Skeletal muscle tissue (tissue), 4 donors: Measurements from ENCODE around the gene KLHL7. TPM values are rescaled to one million over a fixed set of nuclear protein-coding genes. Genes with fewer than 3 reads are reported as not detected.
A peak's percentile ranks its signal among the peaks of the same experiment; 100 is the strongest.
"Not testable (repeated sequence)": the region's sequence is repeated elsewhere in the genome, so short reads cannot be mapped to it uniquely, and the experiment has no call there.

Experiments
- H3K27ac ChIP-seq: one replicate; pipeline ENCODE4 v1.7.0; 2013; ENCODE audit warnings: mild to moderate bottlenecking, low read depth, low read length, inconsistent platforms
- H3K27me3 ChIP-seq, 3 donors: one replicate each; pipeline ENCODE4 v1.7.0; 2013; ENCODE audit warnings: low read length in 3 of 3; ENCODE audit not compliant: control insufficient read depth in 3 of 3, insufficient read depth in 3 of 3
- H3K36me3 ChIP-seq, 3 donors: one replicate each; pipeline ENCODE4 v1.7.0; 2013; ENCODE audit warnings: low read length in 3 of 3; ENCODE audit not compliant: control insufficient read depth in 3 of 3, insufficient read depth in 3 of 3
- H3K4me1 ChIP-seq, 3 donors: one replicate each; pipeline ENCODE4 v1.7.0; 2013; ENCODE audit warnings: low read length in 3 of 3, mild to moderate bottlenecking in 3 of 3; ENCODE audit not compliant: control insufficient read depth in 3 of 3, insufficient read depth in 3 of 3
- H3K4me3 ChIP-seq, 3 donors: one replicate each; pipeline ENCODE4 v1.7.0; 2013; ENCODE audit warnings: low read length in 3 of 3
- H3K9ac ChIP-seq, 3 donors: one replicate each; pipeline ENCODE4 v1.7.0; 2013; ENCODE audit warnings: low read length in 3 of 3, mild to moderate bottlenecking in 3 of 3, moderate library complexity in 2 of 3, low read depth in 1 of 3
- H3K9me3 ChIP-seq, 3 donors: one replicate each; pipeline ENCODE4 v1.7.0; 2013; ENCODE audit warnings: low read length in 3 of 3; ENCODE audit not compliant: control insufficient read depth in 3 of 3
- total RNA-seq: library from RNA; depleted of rRNA; stranded (reverse); fragments of >200 nt; gene quantifications from one replicate; pipeline ENCODE4 v1.2.3, GENCODE V29; 2014
- donor health status: Osteomylitis.

Gene KLHL7
- total RNA-seq, 1 donor from 2014 or later = 17.7 TPM

DNA sequence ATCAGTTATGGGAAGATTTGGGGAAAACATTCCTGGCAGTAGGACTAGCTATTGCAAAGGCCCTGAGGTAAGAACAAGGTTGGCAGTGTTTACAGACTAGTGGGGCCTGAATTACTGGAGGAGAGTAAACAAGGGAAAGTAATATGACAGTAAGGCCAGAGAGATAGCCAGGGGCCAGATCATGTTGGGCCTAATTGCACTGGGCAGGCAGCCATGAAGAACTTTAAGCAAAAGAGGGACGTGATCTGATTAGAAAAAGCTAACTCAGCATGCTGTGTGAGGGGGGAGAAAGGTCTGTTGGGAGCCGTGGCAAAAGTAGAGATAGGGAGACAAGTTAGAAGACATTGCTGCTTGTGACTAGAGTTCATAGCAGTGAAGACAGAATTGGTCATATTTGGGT lies 85.4 kb downstream of the KLHL7 start:
- H3K27ac ChIP-seq = no peak overlapping the region
- no peak overlapping the region for H3K9ac ChIP-seq
- no peaks in the 10 kb centered on the region for H3K27me3 ChIP-seq
- no peak overlapping the region for H3K4me3 ChIP-seq
- no peaks in the 10 kb centered on the region for H3K9me3 ChIP-seq
- H3K36me3 ChIP-seq = peaks cover 6 to 34% (median 26%) of the 10 kb centered on the region in 3 donors
- H3K4me1 ChIP-seq = no peaks in the 10 kb centered on the region

DNA sequence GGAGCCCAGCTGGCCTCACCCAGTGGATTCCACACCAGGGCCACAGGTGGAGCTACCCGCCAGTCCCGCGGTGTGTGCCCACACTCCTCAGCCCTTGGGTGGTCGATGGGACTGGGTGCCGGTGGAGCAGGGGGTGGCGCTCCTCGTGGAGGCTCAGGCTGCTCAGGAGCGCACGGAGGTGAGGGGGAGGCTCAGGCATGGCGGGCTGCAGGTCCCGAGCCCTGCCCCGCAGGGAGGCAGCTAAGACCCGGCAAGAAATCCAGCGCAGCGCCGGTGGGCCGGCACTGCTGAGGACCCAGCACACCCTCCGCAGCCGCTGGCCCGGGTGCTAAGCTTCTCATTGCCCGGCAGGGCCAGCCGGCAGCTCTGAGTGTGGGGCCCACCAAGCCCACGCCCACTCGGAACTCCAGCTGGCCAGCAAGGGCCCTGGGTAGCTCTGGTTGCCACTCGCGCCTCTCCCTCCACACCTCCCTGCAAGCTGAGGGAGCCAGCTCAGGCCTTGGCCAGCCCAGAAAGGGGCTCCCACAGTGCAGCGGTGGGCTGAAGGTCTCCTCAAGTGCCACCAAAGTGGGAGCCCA lies 88.2 kb downstream of the KLHL7 start:
- H3K27ac ChIP-seq, H3K4me3 ChIP-seq, H3K27me3 ChIP-seq, H3K4me1 ChIP-seq, H3K9me3 ChIP-seq, H3K9ac ChIP-seq: not testable (repeated sequence)
- peaks cover 0 to 31% (median 24%) of the 10 kb centered on the region in 3 donors for H3K36me3 ChIP-seq

- Histone ChIP-seq H3K9ac (no peak overlapping the region), H3K27ac (no peak overlapping the region)
These were observed 90.7 kb downstream of the KLHL7 start for GRCh38 chr7:23196306-23196705.

DNA sequence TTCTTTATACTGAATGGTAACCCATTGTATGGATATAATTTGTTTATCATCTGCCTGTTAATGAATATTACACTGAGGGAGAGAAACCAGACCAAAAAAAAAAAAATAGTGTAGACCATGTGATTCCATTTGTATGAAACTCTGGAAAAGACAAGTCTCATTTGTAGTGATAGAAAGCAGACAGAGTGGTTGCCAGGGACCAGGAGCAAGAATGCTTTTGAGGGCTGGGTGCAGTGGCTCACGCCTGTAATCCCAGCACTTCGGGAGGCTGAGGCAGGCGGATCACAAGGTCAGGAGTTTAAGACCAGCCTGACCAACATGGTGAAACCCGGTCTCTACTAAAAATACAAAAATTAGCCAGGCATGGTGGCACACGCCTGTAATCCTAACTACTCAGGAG lies 92.2 kb downstream of the KLHL7 start:
- not testable (repeated sequence) for H3K9ac ChIP-seq, H3K4me3 ChIP-seq, H3K27me3 ChIP-seq, H3K9me3 ChIP-seq, H3K4me1 ChIP-seq, H3K27ac ChIP-seq
- H3K36me3 ChIP-seq = peaks cover 11 to 37% (median 37%) of the 10 kb centered on the region in 3 donors

More at GRCh38 chr7:23196306-23196705, 90.7 kb downstream of the KLHL7 start:
- no peaks in the 10 kb centered on the region for H3K4me1 ChIP-seq
- no peak overlapping the region for H3K4me3 ChIP-seq
- H3K27me3 ChIP-seq = no peaks in the 10 kb centered on the region
- H3K9me3 ChIP-seq = no peaks in the 10 kb centered on the region
- H3K36me3 ChIP-seq = peaks cover 11 to 36% (median 35%) of the 10 kb centered on the region in 3 donors

- no peak overlapping the region for H3K9ac ChIP-seq
- no peaks in the 10 kb centered on the region for H3K27me3 ChIP-seq
- H3K27ac ChIP-seq = no peak overlapping the region
- no peaks in the 10 kb centered on the region for H3K4me1 ChIP-seq
- H3K36me3 ChIP-seq = peaks cover 11 to 38% (median 31%) of the 10 kb centered on the region in 3 donors
- no peaks in the 10 kb centered on the region for H3K9me3 ChIP-seq
- no peak overlapping the region for H3K4me3 ChIP-seq
These were observed 94.7 kb downstream of the KLHL7 start for GRCh38 chr7:23200331-23200730.

GRCh38 chr7:23204241-23204640 lies 98.7 kb downstream of the KLHL7 start:
- no peak overlapping the region for H3K4me3 ChIP-seq
- H3K27ac ChIP-seq = no peak overlapping the region
- no peaks in the 10 kb centered on the region for H3K4me1 ChIP-seq
- peaks cover 9 to 24% (median 19%) of the 10 kb centered on the region in 3 donors for H3K36me3 ChIP-seq
- peaks cover 0 to 5% (median 0%) of the 10 kb centered on the region in 3 donors for H3K27me3 ChIP-seq
- H3K9me3 ChIP-seq = no peaks in the 10 kb centered on the region
- H3K9ac ChIP-seq = no peak overlapping the region

GRCh38 chr7:23205577-23205908 lies 100.0 kb downstream of the KLHL7 start:
- H3K27ac ChIP-seq = peak overlapping the region; percentile 22
- H3K4me3 ChIP-seq = no peak overlapping the region
- H3K9me3 ChIP-seq = no peaks in the 10 kb centered on the region
- peaks cover 0 to 12% (median 6%) of the 10 kb centered on the region in 3 donors for H3K36me3 ChIP-seq
- H3K4me1 ChIP-seq = no peaks in the 10 kb centered on the region
- no peak overlapping the region for H3K9ac ChIP-seq
- peaks cover 0 to 5% (median 0%) of the 10 kb centered on the region in 3 donors for H3K27me3 ChIP-seq

GRCh38 chr7:23205909-23206767 lies 100.6 kb downstream of the KLHL7 start:
- Histone ChIP-seq H3K4me3 (no peak overlapping the region), H3K4me1 (no peaks in the 10 kb centered on the region), H3K9me3 (no peaks in the 10 kb centered on the region), H3K9ac (no peak overlapping the region), H3K27me3 (peaks cover 0 to 10% (median 0%) of the 10 kb centered on the region in 3 donors), H3K27ac (peak overlapping the region; percentile 22), H3K36me3 (peaks cover 0 to 12% (median 6%) of the 10 kb centered on the region in 3 donors)

GRCh38 chr7:23207021-23207420 lies 101.4 kb downstream of the KLHL7 start:
- H3K27me3 ChIP-seq = peaks cover 0 to 10% (median 0%) of the 10 kb centered on the region in 3 donors
- peaks cover 0 to 7% (median 2%) of the 10 kb centered on the region in 3 donors for H3K36me3 ChIP-seq
- H3K4me1 ChIP-seq = no peaks in the 10 kb centered on the region
- H3K4me3 ChIP-seq = no peak overlapping the region
- H3K9me3 ChIP-seq = no peaks in the 10 kb centered on the region
- H3K9ac ChIP-seq = no peak overlapping the region
- no peak overlapping the region for H3K27ac ChIP-seq

- Histone ChIP-seq H3K27me3 (peaks cover 0 to 10% (median 0%) of the 10 kb centered on the region in 3 donors), H3K36me3 (peaks cover 0 to 6% (median 0%) of the 10 kb centered on the region in 3 donors), H3K9me3 (no peaks in the 10 kb centered on the region), H3K27ac (no peak overlapping the region), H3K9ac (no peak overlapping the region), H3K4me3 (no peak overlapping the region), H3K4me1 (no peaks in the 10 kb centered on the region)
These were observed 102.3 kb downstream of the KLHL7 start for GRCh38 chr7:23207884-23208283.
